Measurements from ENCODE around the gene FAM20A. TPM values are rescaled to one million over a fixed set of nuclear protein-coding genes. Genes with fewer than 3 reads are reported as not detected.

The FAM20A gene
- total RNA-seq, 4 donors from 2014 or later = 13.1 to 55.8 (median 15.1) TPM

DNA sequence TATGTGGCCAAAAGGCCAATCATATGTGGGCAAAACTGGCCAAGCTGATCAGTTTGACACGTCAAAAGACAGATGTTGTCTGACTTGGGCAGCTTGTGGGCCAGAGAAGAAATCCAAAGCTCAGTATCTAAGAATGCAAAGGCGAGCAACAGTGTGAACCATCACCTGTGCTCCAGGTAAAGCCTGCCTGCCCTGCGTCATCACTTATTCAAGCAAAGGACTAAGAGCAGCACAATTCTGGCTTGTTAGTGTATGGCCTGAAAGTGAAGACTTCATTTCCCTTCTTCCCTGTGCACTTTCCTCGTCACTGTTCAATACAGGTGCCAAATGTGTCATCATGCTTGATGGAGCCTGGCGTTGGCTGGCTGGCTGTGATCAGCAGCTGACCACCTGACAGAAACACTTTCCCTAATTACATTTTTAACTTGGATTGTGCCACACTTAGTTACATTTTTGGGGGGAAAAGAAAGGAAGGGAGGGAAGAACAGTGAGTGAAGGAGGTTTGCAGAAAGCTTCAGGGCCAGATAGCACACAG, 4.7 kb downstream of the FAM20A start:
- ATAC-seq (ENCODE audit: low FRiP score) (no peak), DNase-seq (ENCODE audit: low spot score) (no peak)
- TF ChIP-seq, protein P1, sequence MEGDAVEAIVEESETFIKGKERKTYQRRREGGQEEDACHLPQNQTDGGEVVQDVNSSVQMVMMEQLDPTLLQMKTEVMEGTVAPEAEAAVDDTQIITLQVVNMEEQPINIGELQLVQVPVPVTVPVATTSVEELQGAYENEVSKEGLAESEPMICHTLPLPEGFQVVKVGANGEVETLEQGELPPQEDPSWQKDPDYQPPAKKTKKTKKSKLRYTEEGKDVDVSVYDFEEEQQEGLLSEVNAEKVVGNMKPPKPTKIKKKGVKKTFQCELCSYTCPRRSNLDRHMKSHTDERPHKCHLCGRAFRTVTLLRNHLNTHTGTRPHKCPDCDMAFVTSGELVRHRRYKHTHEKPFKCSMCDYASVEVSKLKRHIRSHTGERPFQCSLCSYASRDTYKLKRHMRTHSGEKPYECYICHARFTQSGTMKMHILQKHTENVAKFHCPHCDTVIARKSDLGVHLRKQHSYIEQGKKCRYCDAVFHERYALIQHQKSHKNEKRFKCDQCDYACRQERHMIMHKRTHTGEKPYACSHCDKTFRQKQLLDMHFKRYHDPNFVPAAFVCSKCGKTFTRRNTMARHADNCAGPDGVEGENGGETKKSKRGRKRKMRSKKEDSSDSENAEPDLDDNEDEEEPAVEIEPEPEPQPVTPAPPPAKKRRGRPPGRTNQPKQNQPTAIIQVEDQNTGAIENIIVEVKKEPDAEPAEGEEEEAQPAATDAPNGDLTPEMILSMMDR (IDR thresholded peaks at IDR 0.05) = no peak

DNA sequence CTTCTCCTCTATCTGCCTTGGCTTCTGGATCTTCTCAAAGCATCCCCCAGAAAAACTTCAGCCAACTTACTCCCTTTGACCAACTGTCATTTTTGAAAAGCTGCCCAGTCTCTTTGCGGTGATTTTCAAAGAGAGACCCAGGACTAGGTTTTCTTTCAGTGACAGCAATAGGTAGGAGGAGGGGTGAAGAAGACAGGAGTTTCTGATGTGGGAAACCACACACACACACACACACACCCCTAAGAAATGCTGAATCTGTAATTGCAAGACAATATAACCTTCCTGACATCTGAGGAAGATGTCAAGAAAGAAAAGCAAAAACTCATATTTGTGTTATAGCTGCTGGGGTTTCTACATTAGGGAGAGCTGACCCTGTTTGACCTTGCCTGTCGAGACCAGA, 5.2 kb downstream of the FAM20A start:
- TF ChIP-seq, protein P1 (IDR thresholded peaks at IDR 0.05) = no peak
- DNase-seq (ENCODE audit: low spot score) (no peak), ATAC-seq (ENCODE audit: low FRiP score) (no peak)

DNA sequence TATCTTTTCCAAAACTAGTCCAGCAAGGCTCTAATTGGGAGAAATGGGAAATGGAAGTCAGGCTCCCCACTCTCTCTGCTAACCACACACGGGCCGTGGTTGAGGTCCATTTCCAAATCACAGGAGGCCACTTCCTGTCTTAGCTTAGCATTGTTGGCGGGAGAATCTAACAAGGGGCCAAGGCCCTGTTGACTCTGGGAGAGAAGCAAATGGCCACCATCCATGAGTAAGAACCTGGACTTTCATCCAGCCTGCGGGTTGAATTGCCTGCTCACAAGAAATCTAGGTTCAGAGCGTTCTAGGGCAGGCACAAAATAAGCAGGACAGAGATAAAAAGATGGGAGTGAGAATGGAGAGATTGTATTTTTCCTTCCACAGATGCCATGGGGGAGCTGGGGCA, 5.7 kb downstream of the FAM20A start:
- DNase-seq (ENCODE audit: low spot score) (no peak), ATAC-seq (ENCODE audit: low FRiP score) (no peak)
- TF ChIP-seq, protein P1 (IDR thresholded peaks at IDR 0.05) = no peak

DNA sequence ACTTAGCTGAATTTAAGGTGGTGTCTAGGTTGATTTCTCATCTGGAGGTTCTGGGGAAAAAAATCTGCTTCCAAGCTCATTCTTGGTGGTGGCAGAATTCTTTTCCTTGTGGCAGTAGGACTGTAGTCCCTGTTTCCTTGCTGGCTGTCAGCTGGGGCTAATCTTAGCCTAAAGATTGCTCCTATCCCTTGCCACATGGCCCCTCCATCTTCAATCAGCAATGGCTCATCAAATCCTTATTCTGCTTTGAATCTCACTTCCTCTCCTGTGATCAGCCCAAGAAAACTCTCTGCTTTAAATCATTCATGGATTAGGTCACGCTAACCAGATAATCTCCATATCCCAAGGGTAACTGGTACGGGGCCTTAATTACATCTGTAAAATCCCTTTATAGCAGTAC, 6.6 kb downstream of the FAM20A start:
- ATAC-seq (ENCODE audit: low FRiP score) (no peak), DNase-seq (ENCODE audit: low spot score) (no peak)

DNA sequence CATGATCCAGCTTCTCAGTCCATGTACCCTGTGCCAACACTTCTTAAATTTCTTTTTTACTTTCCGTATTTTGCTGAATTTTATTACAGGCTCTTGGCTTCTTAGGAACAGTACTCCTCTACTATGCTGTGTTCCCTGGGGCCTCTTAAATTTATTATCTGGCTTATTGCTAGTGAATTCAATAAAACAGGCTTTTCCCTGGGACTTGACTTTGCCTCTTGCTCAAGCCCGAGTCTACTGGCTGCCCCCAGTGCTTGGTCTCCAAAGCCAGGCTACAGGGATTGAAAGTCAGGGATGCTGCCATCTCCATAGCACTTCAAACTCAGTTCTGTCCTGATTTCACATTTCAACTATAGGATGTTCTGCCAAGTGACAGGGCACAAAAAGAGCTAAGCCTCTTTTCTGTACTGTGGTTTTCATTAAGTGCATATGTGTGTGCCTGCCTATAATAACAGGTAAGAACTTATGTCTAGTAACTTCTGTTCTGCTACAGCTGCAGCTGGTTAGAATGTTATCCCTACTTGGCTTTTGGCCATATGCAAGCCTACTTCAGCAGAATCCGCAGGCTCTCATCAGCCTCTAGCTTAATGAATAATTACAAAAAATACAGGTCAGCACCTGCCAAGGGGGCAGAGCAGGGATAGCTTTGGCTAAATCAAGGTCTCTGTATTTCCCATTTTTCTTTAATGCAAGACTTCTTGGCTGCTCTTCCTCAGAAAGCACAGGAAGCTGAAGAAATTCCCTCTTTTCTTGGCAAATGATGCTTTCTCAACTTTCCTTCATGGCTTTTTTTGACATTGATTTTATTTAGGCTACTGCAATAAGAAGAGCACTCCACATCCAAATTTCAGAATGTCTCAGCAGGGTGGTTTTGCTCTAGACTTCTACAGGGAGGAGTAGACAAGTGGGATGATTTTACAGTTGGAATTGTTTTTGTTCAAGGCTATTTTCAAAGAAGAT, 8.2 kb downstream of the FAM20A start:
- ATAC-seq (ENCODE audit: low FRiP score) = no peak
- TF ChIP-seq, protein P1 (IDR thresholded peaks at IDR 0.05) = no peak
- DNase-seq (ENCODE audit: low spot score) = no peak

More for the DNA sequence above, 6.6 kb downstream of the FAM20A start:
- TF ChIP-seq, protein P1 (IDR thresholded peaks at IDR 0.05) = no peak

DNA sequence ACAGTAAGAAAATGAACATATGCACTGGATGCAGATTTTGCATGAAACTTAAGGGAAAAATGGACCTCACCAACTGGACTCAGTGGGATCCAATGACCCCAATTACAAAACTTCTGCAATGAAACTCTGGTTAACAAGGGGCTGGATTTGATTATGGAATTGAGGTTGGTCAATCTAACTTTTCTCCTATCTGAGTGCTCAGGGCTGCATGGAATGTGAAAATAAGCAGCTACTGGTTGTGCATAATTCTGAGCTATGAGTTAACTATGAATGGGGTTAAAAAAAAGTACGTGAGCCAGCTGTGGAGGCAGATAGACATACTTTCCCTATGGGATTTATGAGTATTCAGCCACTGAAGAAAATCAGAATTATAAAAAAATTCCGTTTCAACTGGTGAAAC, 9.2 kb downstream of the FAM20A start:
- no peak for DNase-seq (ENCODE audit: low spot score)
- TF ChIP-seq, protein P1 (IDR thresholded peaks at IDR 0.05) = no peak
- ATAC-seq (ENCODE audit: low FRiP score) = no peak
